GM23338 (cell line): ENCODE measurements around the gene ZNF611. TPM values are rescaled to one million over a fixed set of nuclear protein-coding genes. Genes with fewer than 3 reads are reported as not detected.

Source experiments
- ATAC-seq: fragments of 200-7000 bp; cut with Tn5 transposase; 3 replicates; pipeline ENCODE4 v1.9.1; 2020
- DNase-seq: peaks from one replicate; pipeline ENCODE4 v3.0.0-alpha.2; 2015; ENCODE audit warnings: low spot score
- H2AFZ ChIP-seq: fragments of 200-600 bp; sonication (generic); 2 replicates; pipeline ENCODE4 v1.8.0; 2016; ENCODE audit warnings: antibody characterized with exemption, mild to moderate bottlenecking, moderate library complexity
- H3F3A ChIP-seq: fragments of 200-600 bp; sonication (generic); replicated peaks from 2 replicates; pipeline ENCODE4 v1.8.0; 2017; ENCODE audit warnings: antibody characterized with exemption, mixed run types, low read depth
- H3K27ac ChIP-seq: fragments of 200-600 bp; sonication (generic); 2 replicates; pipeline ENCODE4 v1.6.1; 2016; ENCODE audit warnings: low read depth
- H3K27me3 ChIP-seq: fragments of 200-600 bp; sonication (generic); 2 replicates; pipeline ENCODE4 v1.8.0; 2016; ENCODE audit warnings: mild to moderate bottlenecking, mixed run types, moderate library complexity; ENCODE audit not compliant: insufficient read depth
- H3K36me3 ChIP-seq: fragments of 200-600 bp; sonication (generic); 2 replicates; pipeline ENCODE4 v1.8.0; 2016; ENCODE audit warnings: mild to moderate bottlenecking; ENCODE audit not compliant: insufficient read depth
- H3K4me1 ChIP-seq: fragments of 200-600 bp; sonication (generic); 2 replicates; pipeline ENCODE4 v1.8.0; 2016; ENCODE audit warnings: mild to moderate bottlenecking, moderate library complexity; ENCODE audit not compliant: insufficient read depth
- H3K4me2 ChIP-seq: fragments of 200-600 bp; sonication (generic); 2 replicates; pipeline ENCODE4 v1.7.1; 2017; ENCODE audit warnings: mixed run types
- H3K4me3 ChIP-seq: fragments of 200-600 bp; sonication (generic); 2 replicates; pipeline ENCODE4 v1.6.1; 2016; ENCODE audit warnings: mixed run types
- H3K79me2 ChIP-seq: fragments of 200-600 bp; sonication (generic); replicated peaks from 2 replicates; pipeline ENCODE4 v1.8.0; 2017; ENCODE audit warnings: mild to moderate bottlenecking; ENCODE audit not compliant: insufficient read depth
- H3K9me2 ChIP-seq: fragments of 200-600 bp; sonication (generic); 2 replicates; pipeline ENCODE4 v1.8.0; 2017; ENCODE audit not compliant: insufficient read depth
- H4K20me1 ChIP-seq: fragments of 200-600 bp; sonication (generic); replicated peaks from 2 replicates; pipeline ENCODE4 v1.8.0; 2017; ENCODE audit warnings: mild to moderate bottlenecking; ENCODE audit not compliant: insufficient read depth
- H3K27ac Mint-ChIP-seq: 2 replicates; pipeline ENCODE4 v1.8.0; 2020; ENCODE audit warnings: inconsistent platforms, mild to moderate bottlenecking, moderate library complexity, mixed read lengths
- H3K27me3 Mint-ChIP-seq: 3 replicates; pipeline ENCODE4 v1.8.0; 2022; ENCODE audit warnings: low read depth, mild to moderate bottlenecking, moderate library complexity, mixed read lengths, inconsistent platforms; ENCODE audit not compliant: insufficient read depth, poor library complexity
- H3K36me3 Mint-ChIP-seq: 3 replicates; pipeline ENCODE4 v1.8.0; 2021; ENCODE audit warnings: low read depth, mild to moderate bottlenecking, inconsistent platforms, moderate library complexity, mixed read lengths
- H3K4me1 Mint-ChIP-seq: 3 replicates; pipeline ENCODE4 v1.8.0; 2020; ENCODE audit warnings: mild to moderate bottlenecking, inconsistent platforms, mixed read lengths
- H3K4me3 Mint-ChIP-seq: 3 replicates; pipeline ENCODE4 v1.8.0; 2021; ENCODE audit warnings: moderate library complexity, mild to moderate bottlenecking, inconsistent platforms, mixed read lengths
- H3K9me3 Mint-ChIP-seq: 3 replicates; pipeline ENCODE4 v1.8.0; 2020; ENCODE audit warnings: moderate library complexity, mild to moderate bottlenecking, inconsistent platforms, mixed read lengths
- CREB1 ChIP-seq: fragments of 250-450 bp; sonication (Bioruptor Pico); IDR thresholded peaks from 2 replicates; pipeline ENCODE4 v1.5.0; 2020; ENCODE audit warnings: low read depth, mild to moderate bottlenecking, moderate library complexity
- EZH2 ChIP-seq: fragments of 200-600 bp; sonication (generic); IDR thresholded peaks from one replicate; pipeline ENCODE4 v1.8.0; 2017; ENCODE audit warnings: antibody characterized with exemption, mild to moderate bottlenecking, low read depth; ENCODE audit not compliant: unreplicated experiment
- EZH2phosphoT487 ChIP-seq: fragments of 200-600 bp; sonication (generic); IDR thresholded peaks from one replicate; pipeline ENCODE4 v1.8.1; 2018; ENCODE audit warnings: antibody characterized with exemption; ENCODE audit not compliant: unreplicated experiment
- JUNB ChIP-seq: IDR thresholded peaks from one replicate; pipeline ENCODE4 v1.6.1; 2016; ENCODE audit warnings: antibody characterized with exemption; ENCODE audit not compliant: unreplicated experiment
- NANOG ChIP-seq: IDR thresholded peaks from 2 replicates; pipeline ENCODE4 v1.6.1; 2016; ENCODE audit warnings: antibody characterized with exemption, borderline replicate concordance
- POLR2AphosphoS5 ChIP-seq: IDR thresholded peaks from 2 replicates; pipeline ENCODE4 v1.6.1; 2016; ENCODE audit warnings: antibody characterized with exemption, low read depth
- STAT1 ChIP-seq: IDR thresholded peaks from one replicate; pipeline ENCODE4 v1.6.1; 2016; ENCODE audit warnings: antibody characterized with exemption; ENCODE audit not compliant: unreplicated experiment
- ZNF114 ChIP-seq: fragments of 250-450 bp; sonication (Bioruptor Pico); IDR thresholded peaks from 2 replicates; pipeline ENCODE4 v1.5.0; 2020; ENCODE audit warnings: mild to moderate bottlenecking, moderate library complexity
- ZNF331 ChIP-seq: fragments of 250-450 bp; sonication (Bioruptor Pico); IDR thresholded peaks from 2 replicates; pipeline ENCODE4 v1.5.0; 2020; ENCODE audit warnings: low read depth, mild to moderate bottlenecking, moderate library complexity
- polyA plus RNA-seq: library from polyadenylated mRNA; unstranded; fragments of >200 nt; fragmentation: Nextera tagmentation; extraction: Ambion mirVana; gene quantifications from 2 replicates; pipeline ENCODE4 v1.2.1, GENCODE V29; 2016
- total RNA-seq: library from RNA; depleted of rRNA; stranded (reverse); fragments of >200 nt; shearing (Covaris generic); gene quantifications from 2 replicates; pipeline ENCODE4 v1.2.3, GENCODE V29; 2014
- TF ChIP-seq, protein P1 (sequence below): IDR thresholded peaks from 2 replicates; pipeline ENCODE4 v1.6.1; 2016; ENCODE audit warnings: antibody characterized with exemption
- TF ChIP-seq, protein P2 (sequence below), 2 experiments: fragments of 200-600 bp in 1 of 2; sonication (generic) in 1 of 2; conservative IDR thresholded peaks; 2 replicates each; pipeline versions ENCODE4 v1.5.1 to v1.6.1; 2016 to 2017; ENCODE audit warnings: antibody characterized with exemption in 2 of 2, low read depth in 2 of 2, mild to moderate bottlenecking in 2 of 2, moderate library complexity in 1 of 2
- TF ChIP-seq, protein P3 (sequence below): IDR thresholded peaks from one replicate; pipeline ENCODE4 v1.6.1; 2018; ENCODE audit warnings: antibody characterized with exemption; ENCODE audit not compliant: unreplicated experiment
- TF ChIP-seq, protein P4 (sequence below): fragments of 250-450 bp; sonication (Bioruptor Pico); IDR thresholded peaks from 2 replicates; pipeline ENCODE4 v1.5.0; 2020; ENCODE audit warnings: mild to moderate bottlenecking, moderate library complexity

Gene ZNF611
- total and polyA plus RNA-seq, 2 experiments from 2014 or later = 5.3 to 16.4 TPM

DNA sequence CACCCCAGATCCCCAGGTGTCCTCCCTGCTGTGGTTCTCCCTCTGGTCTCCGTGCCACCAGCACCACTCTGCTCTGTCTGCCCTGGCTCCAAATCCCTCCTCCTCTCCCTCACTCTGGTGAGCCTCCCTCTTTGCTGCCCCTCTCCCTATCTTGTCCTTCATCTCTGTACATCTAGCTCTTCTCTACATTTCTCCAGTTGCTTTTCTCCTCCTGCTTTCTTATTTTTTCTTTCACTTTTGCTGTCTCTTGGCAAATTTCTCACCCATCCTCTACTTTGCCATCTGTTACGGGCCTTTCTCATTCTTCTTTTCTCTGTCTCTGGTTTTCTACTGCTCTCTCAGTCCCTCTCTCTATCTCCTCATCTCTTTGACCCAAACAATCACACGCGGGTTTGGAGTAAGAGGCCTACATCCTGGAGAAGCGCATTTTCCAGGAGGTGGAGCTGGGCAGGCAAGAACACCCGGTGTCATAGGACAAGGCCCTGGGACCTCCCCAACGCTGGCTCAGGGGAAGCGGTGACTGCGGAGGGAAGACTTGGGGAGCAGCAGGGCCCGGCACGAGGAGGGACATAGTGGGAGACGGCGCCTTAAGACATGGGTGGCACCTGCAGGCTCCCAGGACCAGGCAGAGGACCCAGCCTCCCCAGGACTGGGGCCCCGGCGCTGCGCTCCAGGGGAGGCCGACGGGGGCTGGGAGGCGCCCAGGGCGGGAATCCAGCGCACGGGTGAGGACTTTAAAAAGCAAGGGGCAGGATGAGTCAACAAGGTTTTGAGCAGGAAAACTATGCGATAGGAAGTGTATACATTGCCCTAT lies 9.9 kb downstream of the ZNF611 start:
- ATAC-seq (no peak), DNase-seq (no peak)
- Histone ChIP-seq H3F3A (no peaks in the 10 kb centered on the region), H2AFZ (no peak overlapping the region), H3K27me3 (no peaks in the 10 kb centered on the region), H3K4me3 (no peak overlapping the region), H3K4me2 (no peak overlapping the region; the same call in 1 of the 2 replicates), H3K79me2 (peaks cover 3% of the 10 kb centered on the region; the same call in 1 of the 2 replicates), H3K9me2 (no peaks in the 10 kb centered on the region), H3K4me1 (no peaks in the 10 kb centered on the region), H3K27ac (no peak overlapping the region), H3K36me3 (no peaks in the 10 kb centered on the region), H4K20me1 (peaks cover 7% of the 10 kb centered on the region)
- peaks cover 5% of the 10 kb centered on the region for H3K4me1 Mint-ChIP-seq
- peaks cover 30% of the 10 kb centered on the region for H3K9me3 Mint-ChIP-seq
- peaks cover 9% of the 10 kb centered on the region for H3K27me3 Mint-ChIP-seq
- no peak overlapping the region for H3K27ac Mint-ChIP-seq
- no peak overlapping the region for H3K4me3 Mint-ChIP-seq
- peaks cover 60% of the 10 kb centered on the region for H3K36me3 Mint-ChIP-seq
- TF ChIP-seq JUNB (no peak), ZNF114 (no peak), CREB1 (CRISPR knock-in tag) (no peak), EZH2phosphoT487 (no peak), EZH2 (no peak), NANOG (no peak), ZNF331 (CRISPR knock-in tag) (no peak), POLR2AphosphoS5 (no peak), STAT1 (no peak)
- TF ChIP-seq, protein P1, sequence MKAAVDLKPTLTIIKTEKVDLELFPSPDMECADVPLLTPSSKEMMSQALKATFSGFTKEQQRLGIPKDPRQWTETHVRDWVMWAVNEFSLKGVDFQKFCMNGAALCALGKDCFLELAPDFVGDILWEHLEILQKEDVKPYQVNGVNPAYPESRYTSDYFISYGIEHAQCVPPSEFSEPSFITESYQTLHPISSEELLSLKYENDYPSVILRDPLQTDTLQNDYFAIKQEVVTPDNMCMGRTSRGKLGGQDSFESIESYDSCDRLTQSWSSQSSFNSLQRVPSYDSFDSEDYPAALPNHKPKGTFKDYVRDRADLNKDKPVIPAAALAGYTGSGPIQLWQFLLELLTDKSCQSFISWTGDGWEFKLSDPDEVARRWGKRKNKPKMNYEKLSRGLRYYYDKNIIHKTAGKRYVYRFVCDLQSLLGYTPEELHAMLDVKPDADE = no peak
- TF ChIP-seq, protein P2, sequence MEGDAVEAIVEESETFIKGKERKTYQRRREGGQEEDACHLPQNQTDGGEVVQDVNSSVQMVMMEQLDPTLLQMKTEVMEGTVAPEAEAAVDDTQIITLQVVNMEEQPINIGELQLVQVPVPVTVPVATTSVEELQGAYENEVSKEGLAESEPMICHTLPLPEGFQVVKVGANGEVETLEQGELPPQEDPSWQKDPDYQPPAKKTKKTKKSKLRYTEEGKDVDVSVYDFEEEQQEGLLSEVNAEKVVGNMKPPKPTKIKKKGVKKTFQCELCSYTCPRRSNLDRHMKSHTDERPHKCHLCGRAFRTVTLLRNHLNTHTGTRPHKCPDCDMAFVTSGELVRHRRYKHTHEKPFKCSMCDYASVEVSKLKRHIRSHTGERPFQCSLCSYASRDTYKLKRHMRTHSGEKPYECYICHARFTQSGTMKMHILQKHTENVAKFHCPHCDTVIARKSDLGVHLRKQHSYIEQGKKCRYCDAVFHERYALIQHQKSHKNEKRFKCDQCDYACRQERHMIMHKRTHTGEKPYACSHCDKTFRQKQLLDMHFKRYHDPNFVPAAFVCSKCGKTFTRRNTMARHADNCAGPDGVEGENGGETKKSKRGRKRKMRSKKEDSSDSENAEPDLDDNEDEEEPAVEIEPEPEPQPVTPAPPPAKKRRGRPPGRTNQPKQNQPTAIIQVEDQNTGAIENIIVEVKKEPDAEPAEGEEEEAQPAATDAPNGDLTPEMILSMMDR (conservative IDR thresholded peaks at IDR 0.05; ENCODE audit: low read depth in 2 of 2) = no peak
- TF ChIP-seq, protein P3, sequence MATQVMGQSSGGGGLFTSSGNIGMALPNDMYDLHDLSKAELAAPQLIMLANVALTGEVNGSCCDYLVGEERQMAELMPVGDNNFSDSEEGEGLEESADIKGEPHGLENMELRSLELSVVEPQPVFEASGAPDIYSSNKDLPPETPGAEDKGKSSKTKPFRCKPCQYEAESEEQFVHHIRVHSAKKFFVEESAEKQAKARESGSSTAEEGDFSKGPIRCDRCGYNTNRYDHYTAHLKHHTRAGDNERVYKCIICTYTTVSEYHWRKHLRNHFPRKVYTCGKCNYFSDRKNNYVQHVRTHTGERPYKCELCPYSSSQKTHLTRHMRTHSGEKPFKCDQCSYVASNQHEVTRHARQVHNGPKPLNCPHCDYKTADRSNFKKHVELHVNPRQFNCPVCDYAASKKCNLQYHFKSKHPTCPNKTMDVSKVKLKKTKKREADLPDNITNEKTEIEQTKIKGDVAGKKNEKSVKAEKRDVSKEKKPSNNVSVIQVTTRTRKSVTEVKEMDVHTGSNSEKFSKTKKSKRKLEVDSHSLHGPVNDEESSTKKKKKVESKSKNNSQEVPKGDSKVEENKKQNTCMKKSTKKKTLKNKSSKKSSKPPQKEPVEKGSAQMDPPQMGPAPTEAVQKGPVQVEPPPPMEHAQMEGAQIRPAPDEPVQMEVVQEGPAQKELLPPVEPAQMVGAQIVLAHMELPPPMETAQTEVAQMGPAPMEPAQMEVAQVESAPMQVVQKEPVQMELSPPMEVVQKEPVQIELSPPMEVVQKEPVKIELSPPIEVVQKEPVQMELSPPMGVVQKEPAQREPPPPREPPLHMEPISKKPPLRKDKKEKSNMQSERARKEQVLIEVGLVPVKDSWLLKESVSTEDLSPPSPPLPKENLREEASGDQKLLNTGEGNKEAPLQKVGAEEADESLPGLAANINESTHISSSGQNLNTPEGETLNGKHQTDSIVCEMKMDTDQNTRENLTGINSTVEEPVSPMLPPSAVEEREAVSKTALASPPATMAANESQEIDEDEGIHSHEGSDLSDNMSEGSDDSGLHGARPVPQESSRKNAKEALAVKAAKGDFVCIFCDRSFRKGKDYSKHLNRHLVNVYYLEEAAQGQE = no peak
- TF ChIP-seq, protein P4, sequence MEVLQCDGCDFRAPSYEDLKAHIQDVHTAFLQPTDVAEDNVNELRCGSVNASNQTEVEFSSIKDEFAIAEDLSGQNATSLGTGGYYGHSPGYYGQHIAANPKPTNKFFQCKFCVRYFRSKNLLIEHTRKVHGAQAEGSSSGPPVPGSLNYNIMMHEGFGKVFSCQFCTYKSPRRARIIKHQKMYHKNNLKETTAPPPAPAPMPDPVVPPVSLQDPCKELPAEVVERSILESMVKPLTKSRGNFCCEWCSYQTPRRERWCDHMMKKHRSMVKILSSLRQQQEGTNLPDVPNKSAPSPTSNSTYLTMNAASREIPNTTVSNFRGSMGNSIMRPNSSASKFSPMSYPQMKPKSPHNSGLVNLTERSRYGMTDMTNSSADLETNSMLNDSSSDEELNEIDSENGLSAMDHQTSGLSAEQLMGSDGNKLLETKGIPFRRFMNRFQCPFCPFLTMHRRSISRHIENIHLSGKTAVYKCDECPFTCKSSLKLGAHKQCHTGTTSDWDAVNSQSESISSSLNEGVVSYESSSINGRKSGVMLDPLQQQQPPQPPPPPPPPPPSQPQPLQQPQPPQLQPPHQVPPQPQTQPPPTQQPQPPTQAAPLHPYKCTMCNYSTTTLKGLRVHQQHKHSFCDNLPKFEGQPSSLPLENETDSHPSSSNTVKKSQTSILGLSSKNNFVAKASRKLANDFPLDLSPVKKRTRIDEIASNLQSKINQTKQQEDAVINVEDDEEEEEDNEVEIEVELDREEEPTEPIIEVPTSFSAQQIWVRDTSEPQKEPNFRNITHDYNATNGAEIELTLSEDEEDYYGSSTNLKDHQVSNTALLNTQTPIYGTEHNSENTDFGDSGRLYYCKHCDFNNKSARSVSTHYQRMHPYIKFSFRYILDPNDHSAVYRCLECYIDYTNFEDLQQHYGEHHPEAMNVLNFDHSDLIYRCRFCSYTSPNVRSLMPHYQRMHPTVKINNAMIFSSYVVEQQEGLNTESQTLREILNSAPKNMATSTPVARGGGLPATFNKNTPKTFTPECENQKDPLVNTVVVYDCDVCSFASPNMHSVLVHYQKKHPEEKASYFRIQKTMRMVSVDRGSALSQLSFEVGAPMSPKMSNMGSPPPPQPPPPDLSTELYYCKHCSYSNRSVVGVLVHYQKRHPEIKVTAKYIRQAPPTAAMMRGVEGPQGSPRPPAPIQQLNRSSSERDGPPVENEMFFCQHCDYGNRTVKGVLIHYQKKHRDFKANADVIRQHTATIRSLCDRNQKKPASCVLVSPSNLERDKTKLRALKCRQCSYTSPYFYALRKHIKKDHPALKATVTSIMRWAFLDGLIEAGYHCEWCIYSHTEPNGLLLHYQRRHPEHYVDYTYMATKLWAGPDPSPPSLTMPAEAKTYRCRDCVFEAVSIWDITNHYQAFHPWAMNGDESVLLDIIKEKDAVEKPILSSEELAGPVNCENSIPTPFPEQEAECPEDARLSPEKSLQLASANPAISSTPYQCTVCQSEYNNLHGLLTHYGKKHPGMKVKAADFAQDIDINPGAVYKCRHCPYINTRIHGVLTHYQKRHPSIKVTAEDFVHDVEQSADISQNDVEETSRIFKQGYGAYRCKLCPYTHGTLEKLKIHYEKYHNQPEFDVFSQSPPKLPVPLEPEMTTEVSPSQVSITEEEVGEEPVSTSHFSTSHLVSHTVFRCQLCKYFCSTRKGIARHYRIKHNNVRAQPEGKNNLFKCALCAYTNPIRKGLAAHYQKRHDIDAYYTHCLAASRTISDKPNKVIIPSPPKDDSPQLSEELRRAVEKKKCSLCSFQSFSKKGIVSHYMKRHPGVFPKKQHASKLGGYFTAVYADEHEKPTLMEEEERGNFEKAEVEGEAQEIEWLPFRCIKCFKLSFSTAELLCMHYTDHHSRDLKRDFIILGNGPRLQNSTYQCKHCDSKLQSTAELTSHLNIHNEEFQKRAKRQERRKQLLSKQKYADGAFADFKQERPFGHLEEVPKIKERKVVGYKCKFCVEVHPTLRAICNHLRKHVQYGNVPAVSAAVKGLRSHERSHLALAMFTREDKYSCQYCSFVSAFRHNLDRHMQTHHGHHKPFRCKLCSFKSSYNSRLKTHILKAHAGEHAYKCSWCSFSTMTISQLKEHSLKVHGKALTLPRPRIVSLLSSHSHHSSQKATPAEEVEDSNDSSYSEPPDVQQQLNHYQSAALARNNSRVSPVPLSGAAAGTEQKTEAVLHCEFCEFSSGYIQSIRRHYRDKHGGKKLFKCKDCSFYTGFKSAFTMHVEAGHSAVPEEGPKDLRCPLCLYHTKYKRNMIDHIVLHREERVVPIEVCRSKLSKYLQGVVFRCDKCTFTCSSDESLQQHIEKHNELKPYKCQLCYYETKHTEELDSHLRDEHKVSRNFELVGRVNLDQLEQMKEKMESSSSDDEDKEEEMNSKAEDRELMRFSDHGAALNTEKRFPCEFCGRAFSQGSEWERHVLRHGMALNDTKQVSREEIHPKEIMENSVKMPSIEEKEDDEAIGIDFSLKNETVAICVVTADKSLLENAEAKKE (CRISPR knock-in tag) = no peak
